HEK293 (cell line): ENCODE measurements around the gene VWA3B.

ENCODE experiments used
- CTCF ChIA-PET: fragments of 350-600 bp; formaldehyde crosslinking; extraction: SDS; loops from one replicate; lab custom pipeline; 2021; ENCODE audit warnings: antibody characterized with exemption; lab: Yijun Ruan, JAX
- POLR2A ChIA-PET: fragments of 300-600 bp; formaldehyde crosslinking; extraction: SDS; loops from one replicate; lab custom pipeline; 2020; ENCODE audit warnings: antibody characterized with exemption, inconsistent platforms; lab: Yijun Ruan, JAX
- H3K27ac ChIP-seq: fragments of 200-500 bp; sonication (Bioruptor generic); 2 replicates; pipeline ENCODE4 v1.5.1; 2014; ENCODE audit warnings: low read depth, low read length, control low read depth, inconsistent platforms; ENCODE audit errors: extremely low read depth
- H3K36me3 ChIP-seq, 2 experiments: fragments of 200-500 bp in 1 of 2; sonication (Bioruptor generic) in 1 of 2; 1 replicate in 1 of 2; 2 replicates in 1 of 2; pipeline ENCODE4 v1.5.1; 2014 to 2017; ENCODE audit warnings: inconsistent platforms in 2 of 2, low read length in 2 of 2; ENCODE audit not compliant: control insufficient read depth in 2 of 2, insufficient read depth in 1 of 2
- H3K4me1 ChIP-seq: fragments of 200-500 bp; sonication (Bioruptor generic); 2 replicates; pipeline ENCODE4 v1.5.1; 2014; ENCODE audit warnings: mild to moderate bottlenecking, low read length, inconsistent platforms; ENCODE audit not compliant: control insufficient read depth, insufficient read depth
- H3K4me3 ChIP-seq: 2 replicates; pipeline ENCODE4 v1.5.1; 2011; ENCODE audit warnings: low read depth, mild to moderate bottlenecking, control low read depth, low read length, moderate library complexity
- H3K9me3 ChIP-seq: fragments of 200-500 bp; sonication (Bioruptor generic); 2 replicates; pipeline ENCODE4 v1.5.1; 2014; ENCODE audit warnings: low read depth, low read length, inconsistent platforms; ENCODE audit not compliant: control insufficient read depth, insufficient read depth
- BCL11B ChIP-seq: fragments of 450-650 bp; formaldehyde crosslinking; IDR thresholded peaks from 2 replicates; pipeline ENCODE4 v1.5.1; 2016; ENCODE audit warnings: low read depth, missing biosample characterization, missing genetic modification characterization
- HOXA7 ChIP-seq: sonication (generic); formaldehyde crosslinking; IDR thresholded peaks from 2 replicates; pipeline ENCODE4 v1.8.1; 2022; ENCODE audit warnings: missing genetic modification reagents, borderline replicate concordance
- IKZF3 ChIP-seq: fragments of 450-650 bp; IDR thresholded peaks from 2 replicates; pipeline ENCODE4 v1.5.0; 2018; ENCODE audit warnings: missing biosample characterization, mild to moderate bottlenecking, missing genetic modification characterization, moderate library complexity
- INSM2 ChIP-seq: fragments of 450-650 bp; formaldehyde crosslinking; IDR thresholded peaks from 2 replicates; pipeline ENCODE4 v1.5.1; 2016; ENCODE audit warnings: missing biosample characterization, missing genetic modification characterization
- KLF16 ChIP-seq: fragments of 450-650 bp; formaldehyde crosslinking; IDR thresholded peaks from 2 replicates; pipeline ENCODE4 v1.5.1; 2017; ENCODE audit warnings: missing biosample characterization, missing genetic modification characterization
- OSR2 ChIP-seq: fragments of 450-650 bp; formaldehyde crosslinking; IDR thresholded peaks from 2 replicates; pipeline ENCODE4 v1.5.1; 2016; ENCODE audit warnings: missing biosample characterization, missing genetic modification characterization
- SCRT1 ChIP-seq: fragments of 450-650 bp; formaldehyde crosslinking; IDR thresholded peaks from 2 replicates; pipeline ENCODE4 v1.5.1; 2016; ENCODE audit warnings: missing biosample characterization, missing genetic modification characterization, borderline replicate concordance
- TRIM28 ChIP-seq: IDR thresholded peaks from 2 replicates; pipeline ENCODE4 v1.6.1; 2011; ENCODE audit warnings: low read length, control low read depth, borderline replicate concordance
- YY1 ChIP-seq: fragments of 450-650 bp; formaldehyde crosslinking; IDR thresholded peaks from 2 replicates; pipeline ENCODE4 v1.5.1; 2018; ENCODE audit warnings: missing biosample characterization, missing genetic modification characterization
- ZBTB1 ChIP-seq: fragments of 450-650 bp; formaldehyde crosslinking; IDR thresholded peaks from 2 replicates; pipeline ENCODE4 v1.5.1; 2016; ENCODE audit warnings: missing biosample characterization, missing genetic modification characterization
- ZEB2 ChIP-seq: fragments of 450-650 bp; formaldehyde crosslinking; IDR thresholded peaks from 2 replicates; pipeline ENCODE4 v1.5.1; 2016; ENCODE audit warnings: missing biosample characterization, missing genetic modification characterization
- ZIC2 ChIP-seq: fragments of 450-650 bp; formaldehyde crosslinking; IDR thresholded peaks from 2 replicates; pipeline ENCODE4 v1.5.1; 2016; ENCODE audit warnings: missing biosample characterization, missing genetic modification characterization
- ZNF211 ChIP-seq: fragments of 450-650 bp; formaldehyde crosslinking; IDR thresholded peaks from 2 replicates; pipeline ENCODE4 v1.5.1; 2016; ENCODE audit warnings: low read depth, missing biosample characterization, missing genetic modification characterization
- ZNF223 ChIP-seq: fragments of 450-650 bp; formaldehyde crosslinking; IDR thresholded peaks from 2 replicates; pipeline ENCODE4 v1.5.1; 2016; ENCODE audit warnings: missing biosample characterization, missing genetic modification characterization
- ZNF362 ChIP-seq: fragments of 450-650 bp; formaldehyde crosslinking; IDR thresholded peaks from 2 replicates; pipeline ENCODE4 v1.5.1; 2016; ENCODE audit warnings: missing biosample characterization, missing genetic modification characterization
- ZNF426 ChIP-seq: fragments of 450-650 bp; formaldehyde crosslinking; IDR thresholded peaks from 2 replicates; pipeline ENCODE4 v1.5.1; 2017; ENCODE audit warnings: missing biosample characterization, missing genetic modification characterization, mild to moderate bottlenecking, inconsistent platforms, moderate library complexity
- ZNF433 ChIP-seq: fragments of 450-650 bp; formaldehyde crosslinking; IDR thresholded peaks from 2 replicates; pipeline ENCODE4 v1.5.1; 2016; ENCODE audit warnings: missing biosample characterization, missing genetic modification characterization, low read depth
- ZNF473 ChIP-seq: fragments of 450-650 bp; formaldehyde crosslinking; IDR thresholded peaks from 2 replicates; pipeline ENCODE4 v1.5.1; 2017; ENCODE audit warnings: missing biosample characterization, missing genetic modification characterization
- ZNF514 ChIP-seq: fragments of 450-650 bp; formaldehyde crosslinking; IDR thresholded peaks from 2 replicates; pipeline ENCODE4 v1.5.1; 2016; ENCODE audit warnings: missing biosample characterization, missing genetic modification characterization
- ZNF530 ChIP-seq: fragments of 450-650 bp; formaldehyde crosslinking; IDR thresholded peaks from 2 replicates; pipeline ENCODE4 v1.5.1; 2016; ENCODE audit warnings: low read depth, missing biosample characterization, missing genetic modification characterization
- ZNF560 ChIP-seq: fragments of 450-650 bp; formaldehyde crosslinking; IDR thresholded peaks from 2 replicates; pipeline ENCODE4 v1.5.1; 2017; ENCODE audit warnings: missing biosample characterization, missing genetic modification characterization, borderline replicate concordance
- ZNF571 ChIP-seq: fragments of 450-650 bp; formaldehyde crosslinking; IDR thresholded peaks from 2 replicates; pipeline ENCODE4 v1.5.0; 2017; ENCODE audit warnings: missing biosample characterization, missing genetic modification characterization
- ZNF629 ChIP-seq: fragments of 450-650 bp; formaldehyde crosslinking; IDR thresholded peaks from 2 replicates; pipeline ENCODE4 v1.5.1; 2017; ENCODE audit warnings: missing biosample characterization, missing genetic modification characterization
- TF ChIP-seq, protein P1 (sequence below): fragments of 450-650 bp; formaldehyde crosslinking; IDR thresholded peaks from 2 replicates; pipeline ENCODE4 v1.5.1; 2017; ENCODE audit warnings: missing biosample characterization, missing genetic modification characterization
- TF ChIP-seq, protein P2 (sequence below): fragments of 450-650 bp; formaldehyde crosslinking; conservative IDR thresholded peaks from 2 replicates; pipeline ENCODE4 v1.5.1; 2016; ENCODE audit warnings: low read depth, missing biosample characterization, missing genetic modification characterization
- TF ChIP-seq, protein P3 (sequence below): fragments of 450-650 bp; formaldehyde crosslinking; IDR thresholded peaks from 2 replicates; pipeline ENCODE4 v1.5.1; 2017; ENCODE audit warnings: missing biosample characterization, missing genetic modification characterization

The VWA3B gene

DNA sequence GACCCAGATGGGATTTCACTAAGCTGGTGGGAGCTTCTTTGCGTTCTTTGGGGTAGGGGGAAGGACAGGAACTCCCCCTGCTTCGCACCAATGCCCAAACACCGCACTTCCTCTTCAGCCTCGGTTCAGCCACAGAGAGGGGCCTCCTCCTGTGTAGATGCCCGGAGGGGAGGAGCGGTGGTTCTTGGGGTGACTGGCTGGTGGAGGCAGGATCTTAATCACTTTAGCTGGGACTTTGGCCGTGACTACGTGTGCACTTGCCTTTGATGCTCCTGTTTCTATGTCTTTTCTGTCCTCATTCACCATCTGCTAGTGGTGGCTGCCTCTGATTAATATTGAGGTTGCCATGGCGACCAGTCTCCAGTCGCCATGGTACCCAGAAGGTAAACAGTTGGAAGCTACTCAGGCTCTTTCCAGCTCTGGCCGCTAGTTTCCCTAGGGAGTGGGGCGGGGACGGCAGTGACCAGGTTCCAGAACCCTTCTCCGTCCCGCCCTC is 261.1 kb downstream of the VWA3B start:
- H3K4me3 ChIP-seq, result no peak overlapping the region
- H3K36me3 ChIP-seq, result no peaks in the 10 kb centered on the region
- no peaks in the 10 kb centered on the region for H3K4me1 ChIP-seq
- POLR2A ChIA-PET, result no interaction called here
- no peaks in the 10 kb centered on the region for H3K9me3 ChIP-seq
- CTCF ChIA-PET, result interaction anchor here (0.6 kb wide), 1 partner anchor 664 kb away, joined by 3 read pairs; no protein-coding TSS in a partner anchor
- TF ChIP-seq ZNF223 (tag by site-specific recombination) (no peak), ZIC2 (tag by site-specific recombination) (no peak), INSM2 (no peak), ZNF433 (tag by site-specific recombination) (no peak), ZNF560 (tag by site-specific recombination) (no peak), ZNF426 (tag by site-specific recombination) (no peak), TRIM28 (no peak), ZNF211 (tag by site-specific recombination) (no peak), ZNF362 (tag by site-specific recombination) (no peak), ZEB2 (tag by site-specific recombination) (no peak), KLF16 (tag by site-specific recombination) (no peak)
- TF ChIP-seq, protein P1, sequence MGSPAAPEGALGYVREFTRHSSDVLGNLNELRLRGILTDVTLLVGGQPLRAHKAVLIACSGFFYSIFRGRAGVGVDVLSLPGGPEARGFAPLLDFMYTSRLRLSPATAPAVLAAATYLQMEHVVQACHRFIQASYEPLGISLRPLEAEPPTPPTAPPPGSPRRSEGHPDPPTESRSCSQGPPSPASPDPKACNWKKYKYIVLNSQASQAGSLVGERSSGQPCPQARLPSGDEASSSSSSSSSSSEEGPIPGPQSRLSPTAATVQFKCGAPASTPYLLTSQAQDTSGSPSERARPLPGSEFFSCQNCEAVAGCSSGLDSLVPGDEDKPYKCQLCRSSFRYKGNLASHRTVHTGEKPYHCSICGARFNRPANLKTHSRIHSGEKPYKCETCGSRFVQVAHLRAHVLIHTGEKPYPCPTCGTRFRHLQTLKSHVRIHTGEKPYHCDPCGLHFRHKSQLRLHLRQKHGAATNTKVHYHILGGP (tag by site-specific recombination), result no peak
- no peak overlapping the region for H3K27ac ChIP-seq

DNA sequence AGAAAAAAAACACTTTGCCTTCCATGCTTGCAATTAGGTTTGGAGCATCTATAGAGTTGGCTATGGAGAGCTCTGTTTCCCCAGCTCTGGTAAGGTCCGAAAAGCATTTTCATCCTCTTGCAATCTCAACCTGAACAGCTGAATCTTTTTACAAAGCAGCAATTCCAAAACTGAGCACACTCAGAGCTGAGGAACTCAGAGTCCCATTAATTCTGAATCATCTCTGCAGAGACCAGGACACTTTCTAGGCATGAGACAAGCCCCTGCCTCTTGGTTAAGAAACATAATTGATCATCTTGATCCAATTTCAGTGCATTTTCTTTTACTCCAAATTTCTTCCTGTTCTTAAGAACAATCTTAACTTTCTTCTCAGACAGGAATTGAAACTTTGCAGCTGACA is 263.4 kb downstream of the VWA3B start:
- no peaks in the 10 kb centered on the region for H3K9me3 ChIP-seq
- no peak overlapping the region for H3K27ac ChIP-seq
- TF ChIP-seq ZNF514 (tag by site-specific recombination) (no peak), ZNF571 (tag by site-specific recombination) (no peak), YY1 (no peak), BCL11B (no peak), IKZF3 (no peak), ZNF473 (tag by site-specific recombination) (no peak), SCRT1 (tag by site-specific recombination) (no peak), ZBTB1 (no peak), ZNF629 (tag by site-specific recombination) (no peak), ZNF530 (tag by site-specific recombination) (no peak), HOXA7 (CRISPR knock-in tag) (no peak), OSR2 (tag by site-specific recombination) (no peak)
- TF ChIP-seq, protein P2, sequence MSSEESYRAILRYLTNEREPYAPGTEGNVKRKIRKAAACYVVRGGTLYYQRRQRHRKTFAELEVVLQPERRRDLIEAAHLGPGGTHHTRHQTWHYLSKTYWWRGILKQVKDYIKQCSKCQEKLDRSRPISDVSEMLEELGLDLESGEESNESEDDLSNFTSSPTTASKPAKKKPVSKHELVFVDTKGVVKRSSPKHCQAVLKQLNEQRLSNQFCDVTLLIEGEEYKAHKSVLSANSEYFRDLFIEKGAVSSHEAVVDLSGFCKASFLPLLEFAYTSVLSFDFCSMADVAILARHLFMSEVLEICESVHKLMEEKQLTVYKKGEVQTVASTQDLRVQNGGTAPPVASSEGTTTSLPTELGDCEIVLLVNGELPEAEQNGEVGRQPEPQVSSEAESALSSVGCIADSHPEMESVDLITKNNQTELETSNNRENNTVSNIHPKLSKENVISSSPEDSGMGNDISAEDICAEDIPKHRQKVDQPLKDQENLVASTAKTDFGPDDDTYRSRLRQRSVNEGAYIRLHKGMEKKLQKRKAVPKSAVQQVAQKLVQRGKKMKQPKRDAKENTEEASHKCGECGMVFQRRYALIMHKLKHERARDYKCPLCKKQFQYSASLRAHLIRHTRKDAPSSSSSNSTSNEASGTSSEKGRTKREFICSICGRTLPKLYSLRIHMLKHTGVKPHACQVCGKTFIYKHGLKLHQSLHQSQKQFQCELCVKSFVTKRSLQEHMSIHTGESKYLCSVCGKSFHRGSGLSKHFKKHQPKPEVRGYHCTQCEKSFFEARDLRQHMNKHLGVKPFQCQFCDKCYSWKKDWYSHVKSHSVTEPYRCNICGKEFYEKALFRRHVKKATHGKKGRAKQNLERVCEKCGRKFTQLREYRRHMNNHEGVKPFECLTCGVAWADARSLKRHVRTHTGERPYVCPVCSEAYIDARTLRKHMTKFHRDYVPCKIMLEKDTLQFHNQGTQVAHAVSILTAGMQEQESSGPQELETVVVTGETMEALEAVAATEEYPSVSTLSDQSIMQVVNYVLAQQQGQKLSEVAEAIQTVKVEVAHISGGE (tag by site-specific recombination), result no peak
- TF ChIP-seq, protein P3, sequence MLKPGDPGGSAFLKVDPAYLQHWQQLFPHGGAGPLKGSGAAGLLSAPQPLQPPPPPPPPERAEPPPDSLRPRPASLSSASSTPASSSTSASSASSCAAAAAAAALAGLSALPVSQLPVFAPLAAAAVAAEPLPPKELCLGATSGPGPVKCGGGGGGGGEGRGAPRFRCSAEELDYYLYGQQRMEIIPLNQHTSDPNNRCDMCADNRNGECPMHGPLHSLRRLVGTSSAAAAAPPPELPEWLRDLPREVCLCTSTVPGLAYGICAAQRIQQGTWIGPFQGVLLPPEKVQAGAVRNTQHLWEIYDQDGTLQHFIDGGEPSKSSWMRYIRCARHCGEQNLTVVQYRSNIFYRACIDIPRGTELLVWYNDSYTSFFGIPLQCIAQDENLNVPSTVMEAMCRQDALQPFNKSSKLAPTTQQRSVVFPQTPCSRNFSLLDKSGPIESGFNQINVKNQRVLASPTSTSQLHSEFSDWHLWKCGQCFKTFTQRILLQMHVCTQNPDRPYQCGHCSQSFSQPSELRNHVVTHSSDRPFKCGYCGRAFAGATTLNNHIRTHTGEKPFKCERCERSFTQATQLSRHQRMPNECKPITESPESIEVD (tag by site-specific recombination), result no peak
- no peak overlapping the region for H3K4me3 ChIP-seq
- H3K4me1 ChIP-seq, result no peaks in the 10 kb centered on the region
- no peaks in the 10 kb centered on the region for H3K36me3 ChIP-seq
- CTCF ChIA-PET, result interaction anchor here (0.7 kb wide), 1 partner anchor 635 kb away, joined by 3 read pairs; no protein-coding TSS in a partner anchor
- POLR2A ChIA-PET, result no interaction called here
